HG03354 (cell line): ENCODE results near the gene LETMD1.
A peak's percentile ranks its signal among the peaks of the same experiment; 100 is the strongest.
"Not testable (repeated sequence)": the region's sequence is repeated elsewhere in the genome, so short reads cannot be mapped to it uniquely, and the experiment has no call there.

ENCODE experiments used
- ATAC-seq: cut with Tn5 transposase; IDR thresholded peaks from one replicate; pipeline ENCODE4 v1.9.1; 2021; ENCODE audit warnings: mild to moderate bottlenecking; ENCODE audit not compliant: unreplicated experiment, poor library complexity, severe bottlenecking

LETMD1 gene

GRCh38 chr12:51071663-51072062, 23.5 kb downstream of the LETMD1 start:
- ATAC-seq = no peak

GRCh38 chr12:51075390-51075789, 27.3 kb downstream of the LETMD1 start:
- ATAC-seq = no peak

- ATAC-seq = no peak
Observed at GRCh38 chr12:51076236-51076930, 28.3 kb downstream of the LETMD1 start.

GRCh38 chr12:51077930-51078329, 29.8 kb downstream of the LETMD1 start:
- ATAC-seq = no peak

GRCh38 chr12:51078346-51078745, 30.2 kb downstream of the LETMD1 start:
- ATAC-seq = not testable (repeated sequence)

GRCh38 chr12:51078866-51079265, 30.7 kb downstream of the LETMD1 start:
- not testable (repeated sequence) for ATAC-seq

- ATAC-seq = no peak
Observed at GRCh38 chr12:51080136-51080535, 32.0 kb downstream of the LETMD1 start.

- no peak for ATAC-seq
Observed at GRCh38 chr12:51081421-51081820, 33.3 kb downstream of the LETMD1 start.

- no peak for ATAC-seq
Observed at GRCh38 chr12:51082561-51083125, 34.5 kb downstream of the LETMD1 start.

- peak; percentile 99 for ATAC-seq
Observed at GRCh38 chr12:51083126-51083833, 35.2 kb downstream of the LETMD1 start, which contains the start of gene CSRNP2. TSS of gene CSRNP2 (minus strand) at chr12:51083596. CDS start at chr12:51076561, 7,035 bp downstream.

- ATAC-seq = no peak
Observed at GRCh38 chr12:51085757-51086156, 37.6 kb downstream of the LETMD1 start.

GRCh38 chr12:51086933-51087332, 38.8 kb downstream of the LETMD1 start:
- ATAC-seq = no peak

GRCh38 chr12:51087818-51088217, 39.7 kb downstream of the LETMD1 start:
- no peak for ATAC-seq

GRCh38 chr12:51090705-51091229, 42.6 kb downstream of the LETMD1 start:
- no peak for ATAC-seq

- ATAC-seq = no peak
Observed at GRCh38 chr12:51098611-51099010, 50.5 kb downstream of the LETMD1 start.

- ATAC-seq = no peak
Observed at GRCh38 chr12:51103977-51104376, 55.9 kb downstream of the LETMD1 start.

GRCh38 chr12:51108136-51108535, 60.0 kb downstream of the LETMD1 start:
- ATAC-seq = no peak
